GM23338 (cell line): ENCODE data around the gene VAV3. TPM values are rescaled to one million over a fixed set of nuclear protein-coding genes. Genes with fewer than 3 reads are reported as not detected.

Experiments
- ATAC-seq: fragments of 200-7000 bp; cut with Tn5 transposase; 3 replicates; pipeline ENCODE4 v1.9.1; 2020
- DNase-seq: peaks from one replicate; pipeline ENCODE4 v3.0.0-alpha.2; 2015; ENCODE audit warnings: low spot score
- H2AFZ ChIP-seq: fragments of 200-600 bp; sonication (generic); 2 replicates; pipeline ENCODE4 v1.8.0; 2016; ENCODE audit warnings: antibody characterized with exemption, mild to moderate bottlenecking, moderate library complexity
- H3F3A ChIP-seq: fragments of 200-600 bp; sonication (generic); replicated peaks from 2 replicates; pipeline ENCODE4 v1.8.0; 2017; ENCODE audit warnings: antibody characterized with exemption, mixed run types, low read depth
- H3K27ac ChIP-seq: fragments of 200-600 bp; sonication (generic); 2 replicates; pipeline ENCODE4 v1.6.1; 2016; ENCODE audit warnings: low read depth
- H3K27me3 ChIP-seq: fragments of 200-600 bp; sonication (generic); 2 replicates; pipeline ENCODE4 v1.8.0; 2016; ENCODE audit warnings: mild to moderate bottlenecking, mixed run types, moderate library complexity; ENCODE audit not compliant: insufficient read depth
- H3K36me3 ChIP-seq: fragments of 200-600 bp; sonication (generic); 2 replicates; pipeline ENCODE4 v1.8.0; 2016; ENCODE audit warnings: mild to moderate bottlenecking; ENCODE audit not compliant: insufficient read depth
- H3K4me1 ChIP-seq: fragments of 200-600 bp; sonication (generic); 2 replicates; pipeline ENCODE4 v1.8.0; 2016; ENCODE audit warnings: mild to moderate bottlenecking, moderate library complexity; ENCODE audit not compliant: insufficient read depth
- H3K4me2 ChIP-seq: fragments of 200-600 bp; sonication (generic); 2 replicates; pipeline ENCODE4 v1.7.1; 2017; ENCODE audit warnings: mixed run types
- H3K4me3 ChIP-seq: fragments of 200-600 bp; sonication (generic); 2 replicates; pipeline ENCODE4 v1.6.1; 2016; ENCODE audit warnings: mixed run types
- H3K79me2 ChIP-seq: fragments of 200-600 bp; sonication (generic); replicated peaks from 2 replicates; pipeline ENCODE4 v1.8.0; 2017; ENCODE audit warnings: mild to moderate bottlenecking; ENCODE audit not compliant: insufficient read depth
- H3K9me2 ChIP-seq: fragments of 200-600 bp; sonication (generic); 2 replicates; pipeline ENCODE4 v1.8.0; 2017; ENCODE audit not compliant: insufficient read depth
- H4K20me1 ChIP-seq: fragments of 200-600 bp; sonication (generic); replicated peaks from 2 replicates; pipeline ENCODE4 v1.8.0; 2017; ENCODE audit warnings: mild to moderate bottlenecking; ENCODE audit not compliant: insufficient read depth
- H3K27ac Mint-ChIP-seq: 2 replicates; pipeline ENCODE4 v1.8.0; 2020; ENCODE audit warnings: inconsistent platforms, mild to moderate bottlenecking, moderate library complexity, mixed read lengths
- H3K27me3 Mint-ChIP-seq: 3 replicates; pipeline ENCODE4 v1.8.0; 2022; ENCODE audit warnings: low read depth, mild to moderate bottlenecking, moderate library complexity, mixed read lengths, inconsistent platforms; ENCODE audit not compliant: insufficient read depth, poor library complexity
- H3K36me3 Mint-ChIP-seq: 3 replicates; pipeline ENCODE4 v1.8.0; 2021; ENCODE audit warnings: low read depth, mild to moderate bottlenecking, inconsistent platforms, moderate library complexity, mixed read lengths
- H3K4me1 Mint-ChIP-seq: 3 replicates; pipeline ENCODE4 v1.8.0; 2020; ENCODE audit warnings: mild to moderate bottlenecking, inconsistent platforms, mixed read lengths
- H3K4me3 Mint-ChIP-seq: 3 replicates; pipeline ENCODE4 v1.8.0; 2021; ENCODE audit warnings: moderate library complexity, mild to moderate bottlenecking, inconsistent platforms, mixed read lengths
- H3K9me3 Mint-ChIP-seq: 3 replicates; pipeline ENCODE4 v1.8.0; 2020; ENCODE audit warnings: moderate library complexity, mild to moderate bottlenecking, inconsistent platforms, mixed read lengths
- CREB1 ChIP-seq: fragments of 250-450 bp; sonication (Bioruptor Pico); IDR thresholded peaks from 2 replicates; pipeline ENCODE4 v1.5.0; 2020; ENCODE audit warnings: low read depth, mild to moderate bottlenecking, moderate library complexity
- EZH2phosphoT487 ChIP-seq: fragments of 200-600 bp; sonication (generic); IDR thresholded peaks from one replicate; pipeline ENCODE4 v1.8.1; 2018; ENCODE audit warnings: antibody characterized with exemption; ENCODE audit not compliant: unreplicated experiment
- JUNB ChIP-seq: IDR thresholded peaks from one replicate; pipeline ENCODE4 v1.6.1; 2016; ENCODE audit warnings: antibody characterized with exemption; ENCODE audit not compliant: unreplicated experiment
- NANOG ChIP-seq: IDR thresholded peaks from 2 replicates; pipeline ENCODE4 v1.6.1; 2016; ENCODE audit warnings: antibody characterized with exemption, borderline replicate concordance
- POLR2AphosphoS5 ChIP-seq: IDR thresholded peaks from 2 replicates; pipeline ENCODE4 v1.6.1; 2016; ENCODE audit warnings: antibody characterized with exemption, low read depth
- STAT1 ChIP-seq: IDR thresholded peaks from one replicate; pipeline ENCODE4 v1.6.1; 2016; ENCODE audit warnings: antibody characterized with exemption; ENCODE audit not compliant: unreplicated experiment
- ZNF114 ChIP-seq: fragments of 250-450 bp; sonication (Bioruptor Pico); IDR thresholded peaks from 2 replicates; pipeline ENCODE4 v1.5.0; 2020; ENCODE audit warnings: mild to moderate bottlenecking, moderate library complexity
- polyA plus RNA-seq: library from polyadenylated mRNA; unstranded; fragments of >200 nt; fragmentation: Nextera tagmentation; extraction: Ambion mirVana; gene quantifications from 2 replicates; pipeline ENCODE4 v1.2.1, GENCODE V29; 2016
- total RNA-seq: library from RNA; depleted of rRNA; stranded (reverse); fragments of >200 nt; shearing (Covaris generic); gene quantifications from 2 replicates; pipeline ENCODE4 v1.2.3, GENCODE V29; 2014
- TF ChIP-seq, protein P1 (sequence below): IDR thresholded peaks from 2 replicates; pipeline ENCODE4 v1.6.1; 2016; ENCODE audit warnings: antibody characterized with exemption
- TF ChIP-seq, protein P2 (sequence below), 2 experiments: fragments of 200-600 bp in 1 of 2; sonication (generic) in 1 of 2; conservative IDR thresholded peaks; 2 replicates each; pipeline versions ENCODE4 v1.5.1 to v1.6.1; 2016 to 2017; ENCODE audit warnings: antibody characterized with exemption in 2 of 2, low read depth in 2 of 2, mild to moderate bottlenecking in 2 of 2, moderate library complexity in 1 of 2

VAV3 gene
- total and polyA plus RNA-seq, 2 experiments from 2014 or later = 3.0 to 11.3 TPM

DNA sequence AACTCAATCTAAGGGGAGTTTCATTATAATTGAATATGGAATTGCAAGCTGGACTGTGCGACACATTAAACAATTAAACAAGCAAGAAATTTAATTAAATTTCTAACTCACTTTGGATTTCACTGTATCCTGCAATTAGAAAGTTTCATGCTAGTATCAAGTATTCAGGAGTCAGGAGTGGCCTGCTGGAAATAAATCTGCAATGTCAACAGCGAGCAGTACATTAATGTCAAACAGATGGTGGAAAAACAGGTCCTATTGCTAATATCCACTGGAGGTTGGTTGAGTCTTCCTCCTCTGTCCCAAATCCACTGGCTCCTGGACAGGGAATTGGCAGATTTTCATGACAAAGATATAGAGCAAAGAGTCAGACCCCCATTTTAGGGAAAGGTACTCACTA lies 237.1 kb downstream of the VAV3 start (continued):
- TF ChIP-seq, protein P1, sequence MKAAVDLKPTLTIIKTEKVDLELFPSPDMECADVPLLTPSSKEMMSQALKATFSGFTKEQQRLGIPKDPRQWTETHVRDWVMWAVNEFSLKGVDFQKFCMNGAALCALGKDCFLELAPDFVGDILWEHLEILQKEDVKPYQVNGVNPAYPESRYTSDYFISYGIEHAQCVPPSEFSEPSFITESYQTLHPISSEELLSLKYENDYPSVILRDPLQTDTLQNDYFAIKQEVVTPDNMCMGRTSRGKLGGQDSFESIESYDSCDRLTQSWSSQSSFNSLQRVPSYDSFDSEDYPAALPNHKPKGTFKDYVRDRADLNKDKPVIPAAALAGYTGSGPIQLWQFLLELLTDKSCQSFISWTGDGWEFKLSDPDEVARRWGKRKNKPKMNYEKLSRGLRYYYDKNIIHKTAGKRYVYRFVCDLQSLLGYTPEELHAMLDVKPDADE = no peak
- no peak for TF ChIP-seq NANOG
- TF ChIP-seq, protein P2, sequence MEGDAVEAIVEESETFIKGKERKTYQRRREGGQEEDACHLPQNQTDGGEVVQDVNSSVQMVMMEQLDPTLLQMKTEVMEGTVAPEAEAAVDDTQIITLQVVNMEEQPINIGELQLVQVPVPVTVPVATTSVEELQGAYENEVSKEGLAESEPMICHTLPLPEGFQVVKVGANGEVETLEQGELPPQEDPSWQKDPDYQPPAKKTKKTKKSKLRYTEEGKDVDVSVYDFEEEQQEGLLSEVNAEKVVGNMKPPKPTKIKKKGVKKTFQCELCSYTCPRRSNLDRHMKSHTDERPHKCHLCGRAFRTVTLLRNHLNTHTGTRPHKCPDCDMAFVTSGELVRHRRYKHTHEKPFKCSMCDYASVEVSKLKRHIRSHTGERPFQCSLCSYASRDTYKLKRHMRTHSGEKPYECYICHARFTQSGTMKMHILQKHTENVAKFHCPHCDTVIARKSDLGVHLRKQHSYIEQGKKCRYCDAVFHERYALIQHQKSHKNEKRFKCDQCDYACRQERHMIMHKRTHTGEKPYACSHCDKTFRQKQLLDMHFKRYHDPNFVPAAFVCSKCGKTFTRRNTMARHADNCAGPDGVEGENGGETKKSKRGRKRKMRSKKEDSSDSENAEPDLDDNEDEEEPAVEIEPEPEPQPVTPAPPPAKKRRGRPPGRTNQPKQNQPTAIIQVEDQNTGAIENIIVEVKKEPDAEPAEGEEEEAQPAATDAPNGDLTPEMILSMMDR (conservative IDR thresholded peaks at IDR 0.05; ENCODE audit: low read depth in 2 of 2) = no peak
- no peak for TF ChIP-seq CREB1 (CRISPR knock-in tag)
- TF ChIP-seq STAT1 = no peak
- TF ChIP-seq EZH2phosphoT487 = no peak
- TF ChIP-seq ZNF114 (CRISPR knock-in tag) = no peak

DNA sequence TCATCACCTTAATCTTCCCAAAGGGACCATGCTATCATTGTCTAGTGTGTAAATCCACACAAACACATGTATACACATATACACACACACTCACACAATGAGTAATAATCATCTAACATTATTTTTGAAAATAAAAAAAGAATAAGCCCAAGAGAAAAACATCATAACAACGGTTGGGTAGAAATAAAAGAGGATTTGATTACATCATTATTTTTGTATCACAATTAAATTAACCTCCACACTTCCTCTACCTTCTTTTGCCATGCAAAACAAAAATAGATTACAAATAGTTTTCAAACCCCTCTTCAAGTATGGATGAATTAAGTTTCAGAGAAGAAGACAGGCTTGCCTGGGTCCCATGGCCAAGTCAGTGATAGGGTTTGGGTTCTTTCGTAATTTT lies 238.1 kb downstream of the VAV3 start:
- Histone ChIP-seq H3K79me2 (no peaks in the 10 kb centered on the region), H3K4me2 (no peak overlapping the region), H3K27ac (no peak overlapping the region), H3K27me3 (no peaks in the 10 kb centered on the region), H3F3A (no peaks in the 10 kb centered on the region), H3K9me2 (no peaks in the 10 kb centered on the region), H3K4me3 (no peak overlapping the region), H3K36me3 (no peaks in the 10 kb centered on the region), H2AFZ (no peak overlapping the region), H3K4me1 (no peaks in the 10 kb centered on the region), H4K20me1 (no peaks in the 10 kb centered on the region)
- Mint-ChIP-seq H3K4me3 (no peak overlapping the region), H3K4me1 (no peaks in the 10 kb centered on the region), H3K36me3 (no peaks in the 10 kb centered on the region), H3K27ac (no peak overlapping the region), H3K27me3 (peaks cover 1% of the 10 kb centered on the region), H3K9me3 (no peaks in the 10 kb centered on the region)
- ATAC-seq (no peak), DNase-seq (no peak)
- no peak for TF ChIP-seq JUNB
- TF ChIP-seq EZH2phosphoT487 = no peak
- TF ChIP-seq POLR2AphosphoS5 = no peak
- TF ChIP-seq, protein P1 = no peak

DNA sequence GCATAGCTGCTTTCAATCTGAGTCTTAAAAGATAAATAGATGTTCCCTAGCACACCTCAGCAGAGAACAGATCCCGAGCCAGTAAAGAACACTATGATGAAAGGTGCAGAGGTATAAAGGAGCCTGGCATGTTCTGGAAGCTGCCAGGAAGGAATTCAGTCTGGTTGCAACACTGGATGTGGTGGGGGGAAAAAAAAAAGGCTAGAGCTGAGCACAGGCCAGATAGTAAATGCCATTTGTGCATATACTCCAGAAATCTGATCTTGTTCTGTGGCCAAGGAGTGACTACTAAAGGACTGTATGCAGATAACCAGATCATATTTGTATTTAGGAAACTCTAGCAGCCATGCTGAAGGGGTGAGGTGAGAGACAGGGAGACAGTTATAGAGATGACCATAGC lies 240.3 kb downstream of the VAV3 start:
- Histone ChIP-seq H3K79me2 (no peaks in the 10 kb centered on the region), H3K4me1 (no peaks in the 10 kb centered on the region), H3F3A (no peaks in the 10 kb centered on the region), H3K27ac (no peak overlapping the region), H3K4me3 (no peak overlapping the region), H3K9me2 (no peaks in the 10 kb centered on the region), H3K36me3 (no peaks in the 10 kb centered on the region), H3K4me2 (no peak overlapping the region), H2AFZ (no peak overlapping the region), H4K20me1 (no peaks in the 10 kb centered on the region), H3K27me3 (no peaks in the 10 kb centered on the region)
- Mint-ChIP-seq H3K4me3 (no peak overlapping the region), H3K36me3 (no peaks in the 10 kb centered on the region; the same call in 2 of the 3 replicates), H3K27ac (no peak overlapping the region), H3K4me1 (no peaks in the 10 kb centered on the region), H3K9me3 (no peaks in the 10 kb centered on the region), H3K27me3 (peaks cover 1% of the 10 kb centered on the region)
- no peak for DNase-seq
- no peak for ATAC-seq
- TF ChIP-seq EZH2phosphoT487 = no peak
- TF ChIP-seq, protein P1 = no peak
- no peak for TF ChIP-seq POLR2AphosphoS5
